H9 (cell line): ENCODE data around the gene EIF2B5. TPM values are rescaled to one million over a fixed set of nuclear protein-coding genes. Genes with fewer than 3 reads are reported as not detected.
A peak's percentile ranks its signal among the peaks of the same experiment; 100 is the strongest.

Experiments
- DNase-seq: peaks from one replicate; pipeline ENCODE4 v3.0.0-alpha.2; 2017
- H2AFZ ChIP-seq: one replicate; pipeline ENCODE4 v1.6.1; 2013; ENCODE audit warnings: mild to moderate bottlenecking, low read length, control low read depth, moderate library complexity
- H2AK5ac ChIP-seq: 2 replicates; pipeline ENCODE4 v1.6.1; 2013; ENCODE audit warnings: low read length, control low read depth, mixed read lengths; ENCODE audit not compliant: insufficient read length
- H2BK120ac ChIP-seq: one replicate; pipeline ENCODE4 v1.6.1; 2013; ENCODE audit warnings: low read depth, mild to moderate bottlenecking, low read length, control low read depth, inconsistent platforms; ENCODE audit not compliant: poor library complexity, severe bottlenecking
- H2BK12ac ChIP-seq: 2 replicates; pipeline ENCODE4 v1.6.1; 2013; ENCODE audit warnings: low read length, control low read depth, mixed read lengths, low read depth; ENCODE audit not compliant: insufficient read length
- H2BK15ac ChIP-seq: 2 replicates; pipeline ENCODE4 v1.6.1; 2013; ENCODE audit warnings: low read depth, low read length, control low read depth
- H2BK20ac ChIP-seq: one replicate; pipeline ENCODE4 v1.6.1; 2013; ENCODE audit warnings: low read depth, mild to moderate bottlenecking, low read length, control low read depth, inconsistent platforms; ENCODE audit not compliant: poor library complexity, severe bottlenecking
- H2BK5ac ChIP-seq: 2 replicates; pipeline ENCODE4 v1.6.1; 2013; ENCODE audit warnings: low read length, control low read depth, mixed read lengths; ENCODE audit not compliant: insufficient read length
- H3K14ac ChIP-seq: 2 replicates; pipeline ENCODE4 v1.6.1; 2013; ENCODE audit warnings: low read length, control low read depth; ENCODE audit not compliant: insufficient read depth
- H3K18ac ChIP-seq: 2 replicates; pipeline ENCODE4 v1.6.1; 2013; ENCODE audit warnings: low read depth, mild to moderate bottlenecking, mixed read lengths, low read length, control low read depth; ENCODE audit not compliant: insufficient read length
- H3K23ac ChIP-seq: 2 replicates; pipeline ENCODE4 v1.6.1; 2013; ENCODE audit warnings: low read length, control low read depth, mixed read lengths, low read depth; ENCODE audit not compliant: insufficient read length
- H3K23me2 ChIP-seq: 2 replicates; pipeline ENCODE4 v1.6.1; 2013; ENCODE audit warnings: low read depth, mild to moderate bottlenecking, mixed read lengths, low read length, control low read depth; ENCODE audit not compliant: insufficient read length, poor library complexity, severe bottlenecking
- H3K27ac ChIP-seq: 2 replicates; pipeline ENCODE4 v1.5.1; 2013; ENCODE audit warnings: low read length, control low read depth, mixed read lengths, low read depth; ENCODE audit not compliant: insufficient read length
- H3K27me3 ChIP-seq: 2 replicates; pipeline ENCODE4 v1.6.1; 2013; ENCODE audit warnings: low read length, control low read depth, inconsistent platforms; ENCODE audit not compliant: insufficient read depth
- H3K4ac ChIP-seq: 2 replicates; pipeline ENCODE4 v1.6.1; 2013; ENCODE audit warnings: low read depth, mild to moderate bottlenecking, control low read depth, inconsistent platforms, low read length, moderate library complexity
- H3K4me1 ChIP-seq: 2 replicates; pipeline ENCODE4 v1.6.1; 2013; ENCODE audit warnings: low read length, control low read depth, inconsistent platforms; ENCODE audit not compliant: insufficient read depth
- H3K4me2 ChIP-seq: 2 replicates; pipeline ENCODE4 v1.6.1; 2013; ENCODE audit warnings: low read length, control low read depth, mixed read lengths; ENCODE audit not compliant: insufficient read length, insufficient read depth
- H3K56ac ChIP-seq: 2 replicates; pipeline ENCODE4 v1.6.1; 2013; ENCODE audit warnings: low read depth, mild to moderate bottlenecking, mixed read lengths, low read length, control low read depth; ENCODE audit not compliant: insufficient read length
- H3K79me1 ChIP-seq: 2 replicates; pipeline ENCODE4 v1.6.1; 2013; ENCODE audit warnings: low read depth, mild to moderate bottlenecking, moderate library complexity, low read length, control low read depth, inconsistent platforms; ENCODE audit not compliant: insufficient read depth, poor library complexity, severe bottlenecking
- H3K79me2 ChIP-seq: 2 replicates; pipeline ENCODE4 v1.6.1; 2013; ENCODE audit warnings: low read length, control low read depth, inconsistent platforms; ENCODE audit not compliant: insufficient read depth
- H3K9ac ChIP-seq: 2 replicates; pipeline ENCODE4 v1.6.1; 2013; ENCODE audit warnings: low read length, control low read depth, mixed read lengths; ENCODE audit not compliant: insufficient read length; ENCODE audit errors: extremely low read depth
- H3K9me3 ChIP-seq: one replicate; pipeline ENCODE4 v1.6.1; 2013; ENCODE audit warnings: low read depth, low read length, inconsistent platforms; ENCODE audit not compliant: control insufficient read depth
- H3T11ph ChIP-seq: one replicate; pipeline ENCODE4 v1.6.1; 2013; ENCODE audit warnings: mild to moderate bottlenecking, low read length, control low read depth, inconsistent platforms
- H4K20me1 ChIP-seq: one replicate; pipeline ENCODE4 v1.6.1; 2013; ENCODE audit not compliant: control insufficient read depth, insufficient read length, insufficient read depth
- H4K5ac ChIP-seq: 2 replicates; pipeline ENCODE4 v1.6.1; 2013; ENCODE audit warnings: low read depth, mild to moderate bottlenecking, mixed read lengths, low read length, control low read depth; ENCODE audit not compliant: insufficient read length
- H4K8ac ChIP-seq: replicated peaks from 2 replicates; pipeline ENCODE4 v1.6.1; 2013; ENCODE audit warnings: low read length, control low read depth, mixed read lengths, low read depth; ENCODE audit not compliant: insufficient read length
- H4K91ac ChIP-seq: 2 replicates; pipeline ENCODE4 v1.6.1; 2013; ENCODE audit warnings: low read depth, mild to moderate bottlenecking, moderate library complexity, mixed read lengths, low read length, control low read depth; ENCODE audit not compliant: insufficient read length
- H3K27ac Mint-ChIP-seq, 3 experiments: 2 replicates in 2 of 3; 3 replicates in 1 of 3; pipeline ENCODE4 v1.8.0; 2020 to 2021; ENCODE audit warnings: mixed read lengths in 3 of 3, mild to moderate bottlenecking in 1 of 3, moderate library complexity in 1 of 3
- H3K27me3 Mint-ChIP-seq: 2 replicates; pipeline ENCODE4 v1.8.0; 2021; ENCODE audit warnings: low read depth, mild to moderate bottlenecking, moderate library complexity, mixed read lengths
- H3K36me3 Mint-ChIP-seq, 3 experiments: 2 replicates in 2 of 3; 3 replicates in 1 of 3; pipeline ENCODE4 v1.8.0; 2020 to 2021; ENCODE audit warnings: low read depth in 3 of 3, mixed read lengths in 3 of 3; ENCODE audit not compliant: insufficient read depth in 1 of 3
- H3K4me1 Mint-ChIP-seq, 2 experiments: 2 replicates each; pipeline ENCODE4 v1.8.0; 2020; ENCODE audit warnings: mixed read lengths in 2 of 2
- H3K4me3 Mint-ChIP-seq, 2 experiments: 2 replicates in 1 of 2; 3 replicates in 1 of 2; pipeline ENCODE4 v1.8.0; 2020 to 2021; ENCODE audit warnings: mild to moderate bottlenecking in 2 of 2, mixed read lengths in 2 of 2, moderate library complexity in 1 of 2
- H3K9me3 Mint-ChIP-seq, 2 experiments: 2 replicates in 1 of 2; 3 replicates in 1 of 2; pipeline ENCODE4 v1.8.0; 2020; ENCODE audit warnings: mild to moderate bottlenecking in 2 of 2, mixed read lengths in 2 of 2, moderate library complexity in 1 of 2
- WGBS: extraction: QIAGEN DNeasy Blood & Tissue Kit; methylation state at CpG from one replicate; pipeline ENCODE4 v1.1.7; 2013; ENCODE audit warnings: missing lambda C conversion rate, low lambda C conversion rate, mixed read lengths; ENCODE audit not compliant: insufficient read length; ENCODE audit errors: extremely low coverage; 5-methylcytosine and 5-hydroxymethylcytosine counted together
- total RNA-seq: library from RNA; stranded (reverse); gene quantifications from 2 replicates; pipeline ENCODE4 v1.2.1, GENCODE V29; 2021
- TF ChIP-seq, protein P1 (sequence below): fragments of 200-600 bp; sonication (generic); conservative IDR thresholded peaks from 3 replicates; pipeline ENCODE4 v1.8.0; 2021; ENCODE audit warnings: antibody characterized with exemption, mild to moderate bottlenecking

Gene EIF2B5
- total RNA-seq, 1 experiment from 2014 or later = 42.0 TPM

DNA sequence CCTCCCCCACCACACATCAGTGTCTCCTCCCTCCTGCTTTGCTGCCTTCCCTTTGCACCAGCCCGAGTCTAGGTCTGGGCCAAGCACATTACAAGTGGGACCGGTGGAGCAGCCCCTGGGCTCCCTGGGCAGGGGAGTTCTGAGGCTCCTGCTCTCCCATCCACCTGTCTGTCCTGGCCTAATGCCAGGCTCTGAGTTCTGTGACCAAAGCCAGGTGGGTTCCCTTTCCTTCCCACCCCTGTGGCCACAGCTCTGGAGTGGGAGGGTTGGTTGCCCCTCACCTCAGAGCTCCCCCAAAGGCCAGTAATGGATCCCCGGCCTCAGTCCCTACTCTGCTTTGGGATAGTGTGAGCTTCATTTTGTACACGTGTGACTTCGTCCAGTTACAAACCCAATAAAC is 48.5 kb downstream of the EIF2B5 start:
- Histone ChIP-seq H4K91ac (no peak overlapping the region), H3K4me2 (no peak overlapping the region), H2BK20ac (no peak overlapping the region), H3T11ph (no peak overlapping the region), H2AK5ac (no peak overlapping the region), H2BK12ac (no peak overlapping the region), H2BK15ac (no peak overlapping the region), H3K18ac (no peak overlapping the region), H4K8ac (no peak overlapping the region), H3K23ac (no peak overlapping the region), H3K4me1 (no peaks in the 10 kb centered on the region), H2AFZ (no peak overlapping the region), H3K79me1 (peaks cover 5% of the 10 kb centered on the region), H3K9me3 (no peaks in the 10 kb centered on the region), H3K14ac (no peak overlapping the region), H4K5ac (no peak overlapping the region), H2BK120ac (no peak overlapping the region), H3K27me3 (no peaks in the 10 kb centered on the region), H3K23me2 (peaks cover 14% of the 10 kb centered on the region), H3K4ac (no peak overlapping the region), H4K20me1 (no peaks in the 10 kb centered on the region), H3K56ac (no peak overlapping the region), H2BK5ac (no peak overlapping the region), H3K27ac (no peak overlapping the region), H3K79me2 (peaks cover 5% of the 10 kb centered on the region; the same call in 1 of the 2 replicates), H3K9ac (no peak overlapping the region)
- H3K27me3 Mint-ChIP-seq = peaks cover 1% of the 10 kb centered on the region; the same call in 1 of the 2 replicates
- TF ChIP-seq, protein P1, sequence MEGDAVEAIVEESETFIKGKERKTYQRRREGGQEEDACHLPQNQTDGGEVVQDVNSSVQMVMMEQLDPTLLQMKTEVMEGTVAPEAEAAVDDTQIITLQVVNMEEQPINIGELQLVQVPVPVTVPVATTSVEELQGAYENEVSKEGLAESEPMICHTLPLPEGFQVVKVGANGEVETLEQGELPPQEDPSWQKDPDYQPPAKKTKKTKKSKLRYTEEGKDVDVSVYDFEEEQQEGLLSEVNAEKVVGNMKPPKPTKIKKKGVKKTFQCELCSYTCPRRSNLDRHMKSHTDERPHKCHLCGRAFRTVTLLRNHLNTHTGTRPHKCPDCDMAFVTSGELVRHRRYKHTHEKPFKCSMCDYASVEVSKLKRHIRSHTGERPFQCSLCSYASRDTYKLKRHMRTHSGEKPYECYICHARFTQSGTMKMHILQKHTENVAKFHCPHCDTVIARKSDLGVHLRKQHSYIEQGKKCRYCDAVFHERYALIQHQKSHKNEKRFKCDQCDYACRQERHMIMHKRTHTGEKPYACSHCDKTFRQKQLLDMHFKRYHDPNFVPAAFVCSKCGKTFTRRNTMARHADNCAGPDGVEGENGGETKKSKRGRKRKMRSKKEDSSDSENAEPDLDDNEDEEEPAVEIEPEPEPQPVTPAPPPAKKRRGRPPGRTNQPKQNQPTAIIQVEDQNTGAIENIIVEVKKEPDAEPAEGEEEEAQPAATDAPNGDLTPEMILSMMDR = no peak
- peaks cover 62 to 80% (median 72%) of the 10 kb centered on the region in 3 experiments for H3K36me3 Mint-ChIP-seq
- WGBS = no CpG with 5 or more reads among the region's 5 CpGs
- H3K4me1 Mint-ChIP-seq = peaks cover 25 to 29% of the 10 kb centered on the region in 2 experiments
- no peak overlapping the region for H3K4me3 Mint-ChIP-seq
- H3K27ac Mint-ChIP-seq = peak overlapping the region; percentile 72 to 93 (median 88); a peak in 4 of 7 replicates
- no peaks in the 10 kb centered on the region; a peak in 1 of 5 replicates for H3K9me3 Mint-ChIP-seq
- no peak for DNase-seq
